Brain pericyte (primary cell): ENCODE results near the gene KLF11.
"Not testable (repeated sequence)": the region's sequence is repeated elsewhere in the genome, so short reads cannot be mapped to it uniquely, and the experiment has no call there.

Experiments used
- DNase-seq: peaks from one replicate; pipeline ENCODE4 v3.0.0-alpha.2; 2012; ENCODE audit warnings: low read depth, low spot score

Gene KLF11

GRCh38 chr2:10022966-10023662, 20.2 kb upstream of the KLF11 start:
- no peak for DNase-seq

DNA sequence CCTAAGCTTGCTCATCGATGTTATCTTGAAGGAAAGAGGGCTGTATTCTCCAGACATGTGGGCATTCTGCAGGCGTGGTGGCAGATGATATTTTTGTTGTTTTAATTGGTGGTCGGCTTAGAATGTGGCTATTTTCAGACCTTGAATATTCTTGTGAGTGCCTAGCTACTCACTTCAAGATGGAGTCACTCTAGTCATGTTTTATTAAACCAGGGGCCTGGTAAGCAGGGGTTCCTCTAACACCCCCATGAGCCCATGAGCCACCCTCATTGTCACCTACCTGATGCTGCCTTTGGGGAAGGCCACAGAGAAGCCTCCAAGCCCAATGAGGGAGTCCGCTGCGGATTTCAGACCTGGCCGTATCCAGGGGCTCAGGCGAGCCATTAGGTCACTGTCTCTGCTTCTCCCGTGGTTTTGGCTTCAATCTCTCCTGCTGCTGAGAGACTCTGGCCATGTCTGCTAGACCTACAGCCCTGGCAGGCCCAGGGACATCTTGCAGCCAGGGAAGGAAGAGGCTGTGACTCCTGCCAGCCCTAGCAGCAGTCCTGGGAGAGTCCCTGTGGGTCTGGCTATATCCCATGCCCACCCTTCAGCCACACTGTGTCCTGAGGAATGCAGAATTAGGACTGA, 16.3 kb upstream of the KLF11 start:
- DNase-seq = no peak

DNA sequence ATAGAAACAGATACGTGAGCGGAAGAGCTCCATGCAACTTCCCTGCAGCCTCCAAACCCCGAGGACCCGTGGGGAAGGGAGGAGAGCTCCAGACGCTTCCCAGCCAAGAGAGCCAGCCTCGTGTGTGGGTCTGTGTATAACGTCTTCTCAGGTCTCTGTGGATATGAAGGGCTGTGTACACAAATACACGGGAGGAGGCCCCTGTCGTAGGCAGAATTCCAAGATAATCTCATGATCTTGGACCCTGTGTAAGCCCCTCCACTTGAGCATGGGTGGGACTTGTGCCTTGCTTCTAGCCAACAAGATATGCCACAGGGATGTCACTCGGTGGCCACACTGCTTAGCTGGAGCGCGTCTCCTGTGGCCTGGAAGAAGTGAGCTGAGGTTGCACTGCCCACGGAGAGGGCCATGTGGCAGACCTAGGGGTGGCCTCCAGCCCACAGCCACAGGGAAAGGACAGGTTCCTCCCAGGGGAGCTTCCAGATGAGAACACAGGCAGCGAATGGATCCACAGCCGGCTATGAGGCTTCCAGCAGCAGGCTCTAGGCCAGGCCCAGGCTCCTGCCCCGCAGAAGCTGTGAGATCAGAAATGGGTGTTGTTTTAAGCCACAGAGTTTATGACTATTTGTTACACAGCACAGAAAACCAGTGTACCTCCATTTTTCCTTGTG, 15.6 kb upstream of the KLF11 start:
- no peak for DNase-seq

DNA sequence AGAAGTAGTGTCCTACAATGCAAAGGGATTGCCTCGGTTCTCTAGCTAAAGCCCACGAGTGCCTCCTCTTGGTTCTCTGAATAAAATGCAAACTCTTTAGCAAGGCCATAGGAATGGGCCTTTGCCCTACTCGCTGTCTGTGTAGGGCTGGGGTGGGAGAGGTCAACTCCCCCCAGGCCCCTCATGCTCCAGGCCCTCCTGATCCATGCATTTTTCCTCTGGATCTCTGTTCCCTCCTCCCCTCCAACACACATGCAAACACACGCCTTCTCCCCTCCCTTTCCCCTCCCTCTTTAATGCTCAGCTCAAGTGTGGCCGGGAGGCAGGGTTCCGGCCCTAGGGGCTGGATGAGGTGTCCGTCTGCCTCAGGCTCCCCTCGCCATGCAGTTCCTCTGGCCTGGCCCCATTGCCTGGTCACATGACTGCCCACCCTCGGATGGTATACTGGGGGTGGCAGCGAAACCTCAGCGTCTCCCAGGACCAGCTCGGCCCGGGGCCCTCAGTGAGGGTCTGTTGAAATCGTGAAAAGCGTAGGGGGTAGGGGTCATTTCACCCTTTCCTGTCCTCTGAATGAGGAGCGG, 14.9 kb upstream of the KLF11 start:
- no peak for DNase-seq

DNA sequence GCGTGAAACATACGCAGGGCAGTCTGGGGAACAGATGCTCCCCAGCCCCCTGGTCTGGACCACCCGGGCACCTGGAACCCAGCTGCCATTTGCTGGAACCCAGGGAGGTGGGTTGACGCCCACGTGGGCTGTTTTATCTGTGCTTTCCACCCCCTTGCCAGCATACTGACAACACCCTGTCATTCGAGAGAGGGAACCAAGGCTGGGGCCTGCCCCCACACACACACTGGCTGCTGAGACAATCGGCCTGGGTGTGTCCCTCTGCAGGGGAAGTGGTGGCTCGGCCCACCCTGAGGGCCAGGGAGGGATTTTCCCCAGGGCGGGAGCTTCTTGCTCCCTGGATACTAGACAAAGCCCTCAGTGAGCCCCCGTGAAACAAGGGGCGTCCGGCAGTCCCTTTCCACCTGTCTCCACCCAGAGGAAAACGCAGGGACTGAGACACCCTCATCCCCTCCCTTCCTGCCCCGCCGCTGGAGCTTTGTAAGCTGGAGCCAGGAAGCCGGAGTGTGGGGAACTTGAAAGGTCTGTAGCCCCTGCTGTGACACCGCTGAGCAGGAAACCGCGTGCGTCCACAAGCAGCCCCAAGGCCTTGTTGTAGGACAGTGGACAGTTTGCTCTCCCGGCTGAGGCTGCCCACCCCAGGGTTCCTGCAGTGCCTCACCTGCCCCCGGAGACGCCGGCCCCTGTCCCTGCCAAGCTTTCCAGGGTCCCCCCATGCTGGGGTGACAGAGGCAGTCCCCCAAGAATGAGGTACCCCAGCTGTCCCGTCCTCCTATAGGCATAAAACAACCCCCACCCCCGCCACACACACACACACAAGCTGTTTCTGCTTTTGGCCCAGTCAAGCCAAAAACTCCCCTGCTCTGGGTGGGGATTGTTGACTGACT, 14.1 kb upstream of the KLF11 start:
- no peak for DNase-seq

DNA sequence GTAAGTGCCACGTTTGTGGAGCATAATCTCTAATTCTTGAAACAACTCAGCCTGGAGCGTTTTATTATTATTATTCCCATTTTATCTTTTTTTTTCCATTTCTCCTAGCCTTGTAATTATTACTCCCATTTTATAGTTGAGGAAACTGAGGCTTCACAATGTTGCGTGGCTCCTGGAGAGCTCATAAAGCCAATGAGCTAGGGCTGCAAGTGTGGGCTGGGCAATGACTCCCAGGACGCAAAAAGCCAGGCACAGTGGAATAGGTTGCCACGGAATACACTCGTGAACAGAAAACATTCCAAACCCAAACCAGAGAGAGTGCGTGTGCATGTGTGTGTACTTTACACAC, 13.5 kb upstream of the KLF11 start:
- no peak for DNase-seq

DNA sequence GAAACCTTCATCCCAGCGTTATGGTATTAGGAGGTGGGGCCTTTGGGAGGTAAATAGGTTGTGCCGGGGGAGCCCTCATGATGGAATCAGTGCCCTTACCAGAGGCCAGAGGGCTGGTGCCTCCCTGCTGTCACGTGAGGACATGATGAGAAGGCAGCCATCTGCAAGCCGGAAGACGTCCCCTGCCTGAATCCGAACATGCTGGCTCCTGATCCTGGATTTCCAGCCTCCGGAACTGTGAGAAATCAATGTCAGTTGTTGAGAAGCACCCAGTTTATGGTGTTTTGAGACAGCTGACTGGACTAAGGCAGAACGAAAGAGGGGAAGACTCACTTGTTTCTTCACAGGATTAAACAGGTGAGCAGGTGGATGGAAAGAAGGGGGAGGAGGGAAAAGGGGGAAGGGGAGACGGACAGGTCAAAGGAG, 13.0 kb upstream of the KLF11 start:
- DNase-seq = no peak

- DNase-seq = not testable (repeated sequence)
Measured at GRCh38 chr2:10030798-10031197, 12.6 kb upstream of the KLF11 start.

GRCh38 chr2:10031886-10032745, 11.2 kb upstream of the KLF11 start:
- DNase-seq = no peak

- no peak for DNase-seq
Measured at GRCh38 chr2:10032746-10033105, 10.6 kb upstream of the KLF11 start.

- DNase-seq = no peak
Measured at GRCh38 chr2:10033251-10034006, 9.9 kb upstream of the KLF11 start.

- no peak for DNase-seq
Measured at GRCh38 chr2:10034333-10035052, 8.9 kb upstream of the KLF11 start.

GRCh38 chr2:10035053-10035422, 8.3 kb upstream of the KLF11 start:
- DNase-seq = no peak

DNA sequence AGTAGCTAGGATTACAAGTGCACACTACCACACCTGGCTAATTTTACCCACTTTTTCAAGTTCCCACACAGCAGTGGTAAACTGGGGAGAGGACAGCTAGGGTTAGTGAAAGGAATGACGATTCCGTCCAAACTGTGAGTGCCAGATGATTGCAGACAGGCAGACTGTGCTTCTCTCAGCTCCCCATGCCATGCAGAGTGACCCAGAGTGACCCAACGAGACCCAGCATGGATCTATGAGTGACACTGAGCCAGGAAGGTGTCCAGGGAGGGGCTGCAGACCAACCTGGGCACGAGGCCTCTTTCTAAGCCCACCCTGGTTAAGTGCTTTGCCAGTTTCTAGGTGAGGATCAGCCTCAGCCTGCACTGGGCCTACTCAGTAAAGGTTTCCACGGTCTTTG, 7.7 kb upstream of the KLF11 start:
- no peak for DNase-seq

- no peak for DNase-seq
Measured at GRCh38 chr2:10036095-10036884, 7.1 kb upstream of the KLF11 start.

GRCh38 chr2:10038123-10038522, 5.2 kb upstream of the KLF11 start:
- DNase-seq = no peak

DNA sequence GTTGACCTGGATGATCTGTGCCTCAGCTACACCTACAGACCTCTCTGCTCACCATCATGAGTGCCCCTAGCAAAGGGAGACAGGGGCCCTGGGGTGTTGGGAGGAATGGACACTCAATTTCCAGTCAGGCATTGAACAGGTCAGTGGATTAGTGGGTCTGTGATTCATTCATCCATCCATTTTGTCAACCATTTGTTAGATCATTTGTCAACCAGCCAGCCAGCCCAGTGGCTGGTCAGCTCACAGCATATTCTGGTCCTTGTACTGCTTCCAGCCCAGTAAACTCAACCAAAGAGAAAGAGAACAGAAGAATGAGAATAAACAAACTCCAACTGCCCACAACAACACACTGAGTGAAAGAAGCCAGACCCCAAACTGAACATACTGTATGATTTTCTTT, 4.6 kb upstream of the KLF11 start:
- no peak for DNase-seq

- DNase-seq = no peak
Measured at GRCh38 chr2:10039658-10040410, 3.5 kb upstream of the KLF11 start.
